PC-3 (cell line): ENCODE results near the gene LPCAT2.

Source experiments
- EZH2 ChIP-seq: fragments of 300-600 bp; sonication (generic); IDR thresholded peaks from one replicate; pipeline ENCODE4 v1.6.1; 2017; ENCODE audit warnings: antibody characterized with exemption, mild to moderate bottlenecking, low read length; ENCODE audit not compliant: unreplicated experiment
- TF ChIP-seq, protein P1 (sequence below): fragments of 300-600 bp; sonication (generic); conservative IDR thresholded peaks from 2 replicates; pipeline ENCODE4 v1.5.1; 2017; ENCODE audit warnings: antibody characterized with exemption, low read depth, mild to moderate bottlenecking, low read length

DNA sequence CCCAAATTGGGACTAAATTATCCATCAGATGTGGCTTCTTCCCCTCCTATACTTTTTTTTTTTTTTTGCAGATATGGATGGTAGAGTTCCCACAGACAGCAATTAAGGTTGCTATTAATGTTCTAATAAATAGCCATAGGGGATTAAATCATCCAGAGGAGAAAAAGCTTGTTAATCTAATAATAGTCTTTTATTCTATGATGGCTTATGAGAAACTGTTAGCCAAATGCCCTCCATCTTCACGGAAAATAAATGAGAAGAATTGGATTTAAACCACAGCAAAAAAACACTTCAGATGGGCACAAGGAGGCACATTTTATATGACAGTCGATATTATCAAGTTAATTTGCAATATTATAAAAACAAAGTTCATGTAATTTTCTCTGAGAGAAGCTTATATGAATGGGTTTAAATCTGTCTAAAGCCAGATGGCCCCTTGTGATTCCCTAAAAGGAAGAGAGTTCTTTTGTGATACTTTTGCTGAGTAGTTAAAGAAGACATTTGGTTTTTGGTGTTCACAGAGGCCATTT is 52.5 kb downstream of the LPCAT2 start:
- TF ChIP-seq, protein P1, sequence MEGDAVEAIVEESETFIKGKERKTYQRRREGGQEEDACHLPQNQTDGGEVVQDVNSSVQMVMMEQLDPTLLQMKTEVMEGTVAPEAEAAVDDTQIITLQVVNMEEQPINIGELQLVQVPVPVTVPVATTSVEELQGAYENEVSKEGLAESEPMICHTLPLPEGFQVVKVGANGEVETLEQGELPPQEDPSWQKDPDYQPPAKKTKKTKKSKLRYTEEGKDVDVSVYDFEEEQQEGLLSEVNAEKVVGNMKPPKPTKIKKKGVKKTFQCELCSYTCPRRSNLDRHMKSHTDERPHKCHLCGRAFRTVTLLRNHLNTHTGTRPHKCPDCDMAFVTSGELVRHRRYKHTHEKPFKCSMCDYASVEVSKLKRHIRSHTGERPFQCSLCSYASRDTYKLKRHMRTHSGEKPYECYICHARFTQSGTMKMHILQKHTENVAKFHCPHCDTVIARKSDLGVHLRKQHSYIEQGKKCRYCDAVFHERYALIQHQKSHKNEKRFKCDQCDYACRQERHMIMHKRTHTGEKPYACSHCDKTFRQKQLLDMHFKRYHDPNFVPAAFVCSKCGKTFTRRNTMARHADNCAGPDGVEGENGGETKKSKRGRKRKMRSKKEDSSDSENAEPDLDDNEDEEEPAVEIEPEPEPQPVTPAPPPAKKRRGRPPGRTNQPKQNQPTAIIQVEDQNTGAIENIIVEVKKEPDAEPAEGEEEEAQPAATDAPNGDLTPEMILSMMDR, result no peak
- no peak for TF ChIP-seq EZH2
